NCI-H226 (cell line): ENCODE results near the gene GRHL1.
"Not testable (repeated sequence)": the region's sequence is repeated elsewhere in the genome, so short reads cannot be mapped to it uniquely, and the experiment has no call there.

ENCODE experiments used
- DNase-seq: peaks from one replicate; pipeline ENCODE4 v3.0.0-alpha.2; 2015

GRHL1 gene

GRCh38 chr2:9998916-9999654 lies 47.6 kb downstream of the GRHL1 start:
- DNase-seq = no peak

GRCh38 chr2:9999693-10000092 lies 48.2 kb downstream of the GRHL1 start:
- no peak for DNase-seq

- DNase-seq = no peak
Observed at GRCh38 chr2:10000541-10000940, 49.0 kb downstream of the GRHL1 start.

GRCh38 chr2:10001586-10001985 lies 50.1 kb downstream of the GRHL1 start:
- DNase-seq = no peak

- DNase-seq = no peak
Observed at GRCh38 chr2:10002109-10002508, 50.6 kb downstream of the GRHL1 start.

GRCh38 chr2:10002681-10003080 lies 51.2 kb downstream of the GRHL1 start:
- no peak for DNase-seq

- DNase-seq = no peak
Observed at GRCh38 chr2:10003206-10004125, 52.0 kb downstream of the GRHL1 start.

GRCh38 chr2:10004401-10004800 lies 52.9 kb downstream of the GRHL1 start:
- no peak for DNase-seq

- no peak for DNase-seq
Observed at GRCh38 chr2:10004836-10005235, 53.3 kb downstream of the GRHL1 start.

- DNase-seq = no peak
Observed at GRCh38 chr2:10005461-10006235, 54.2 kb downstream of the GRHL1 start.

GRCh38 chr2:10006236-10007161 lies 55.0 kb downstream of the GRHL1 start:
- no peak for DNase-seq

GRCh38 chr2:10007435-10007834 lies 55.9 kb downstream of the GRHL1 start:
- no peak for DNase-seq

GRCh38 chr2:10007921-10008808 lies 56.7 kb downstream of the GRHL1 start:
- no peak for DNase-seq

- DNase-seq = no peak
Observed at GRCh38 chr2:10008809-10009176, 57.3 kb downstream of the GRHL1 start.

GRCh38 chr2:10009271-10009810 lies 57.8 kb downstream of the GRHL1 start:
- DNase-seq = no peak

GRCh38 chr2:10009811-10010781 lies 58.6 kb downstream of the GRHL1 start:
- DNase-seq = no peak

- DNase-seq = not testable (repeated sequence)
Observed at GRCh38 chr2:10010861-10011605, 59.5 kb downstream of the GRHL1 start.

GRCh38 chr2:10011606-10012325 lies 60.3 kb downstream of the GRHL1 start:
- not testable (repeated sequence) for DNase-seq
